HCT116 (cell line): ENCODE data around the gene SOWAHB.
A peak's percentile ranks its signal among the peaks of the same experiment; 100 is the strongest.

Experiments used
- ATF3 ChIP-seq: IDR thresholded peaks from 2 replicates; pipeline ENCODE4 v1.6.1; 2012
- EGR1 ChIP-seq: IDR thresholded peaks from 2 replicates; pipeline ENCODE4 v1.6.1; 2012; ENCODE audit warnings: low read depth
- EZH2 ChIP-seq: fragments of 200-600 bp; sonication (generic); IDR thresholded peaks from 2 replicates; pipeline ENCODE4 v1.6.1; 2017; ENCODE audit warnings: antibody characterized with exemption, mixed run types
- EZH2phosphoT487 ChIP-seq: fragments of 200-600 bp; IDR thresholded peaks from 2 replicates; pipeline ENCODE4 v1.6.1; 2018; ENCODE audit warnings: antibody characterized with exemption, borderline replicate concordance
- POLR2A ChIP-seq: IDR thresholded peaks from 2 replicates; pipeline ENCODE4 v1.7.0; 2011; ENCODE audit warnings: borderline replicate concordance; ENCODE audit not compliant: insufficient read depth, insufficient read length; ENCODE audit errors: extremely low read depth
- POLR2AphosphoS5 ChIP-seq: IDR thresholded peaks from 2 replicates; pipeline ENCODE4 v1.6.1; 2011; ENCODE audit warnings: mild to moderate bottlenecking, low read depth, low read length, moderate library complexity
- RAD21 ChIP-seq: IDR thresholded peaks from 2 replicates; pipeline ENCODE4 v1.6.1; 2012; ENCODE audit warnings: low read depth, mild to moderate bottlenecking
- REST ChIP-seq: IDR thresholded peaks from 2 replicates; pipeline ENCODE4 v1.6.1; 2012; ENCODE audit warnings: low read depth
- SP1 ChIP-seq: IDR thresholded peaks from 2 replicates; pipeline ENCODE4 v1.6.1; 2012; ENCODE audit warnings: low read depth
- YY1 ChIP-seq: IDR thresholded peaks from 2 replicates; pipeline ENCODE4 v1.6.1; 2011; ENCODE audit warnings: low read length, low read depth, moderate library complexity, mild to moderate bottlenecking; ENCODE audit not compliant: insufficient replicate concordance; ENCODE audit errors: extremely low read depth
- ZNF274 ChIP-seq: fragments of 200-500 bp; sonication (Bioruptor generic); IDR thresholded peaks from 2 replicates; pipeline ENCODE4 v1.6.1; 2014; ENCODE audit warnings: mild to moderate bottlenecking, low read depth, low read length, inconsistent platforms
- TF ChIP-seq, protein P1 (sequence below), 3 experiments: fragments of 200-600 bp in 1 of 3; sonication (generic) in 1 of 3; IDR thresholded peaks in 2 of 3; conservative IDR thresholded peaks in 1 of 3; 2 replicates each; pipeline ENCODE4 v1.5.1; 2012 to 2017; ENCODE audit warnings: low read depth in 2 of 3, low read length in 2 of 3, antibody characterized with exemption in 1 of 3, borderline replicate concordance in 1 of 3, control low read depth in 1 of 3, mild to moderate bottlenecking in 1 of 3, mixed read lengths in 1 of 3, mixed run types in 1 of 3, moderate library complexity in 1 of 3; ENCODE audit not compliant: insufficient read depth in 1 of 3

DNA sequence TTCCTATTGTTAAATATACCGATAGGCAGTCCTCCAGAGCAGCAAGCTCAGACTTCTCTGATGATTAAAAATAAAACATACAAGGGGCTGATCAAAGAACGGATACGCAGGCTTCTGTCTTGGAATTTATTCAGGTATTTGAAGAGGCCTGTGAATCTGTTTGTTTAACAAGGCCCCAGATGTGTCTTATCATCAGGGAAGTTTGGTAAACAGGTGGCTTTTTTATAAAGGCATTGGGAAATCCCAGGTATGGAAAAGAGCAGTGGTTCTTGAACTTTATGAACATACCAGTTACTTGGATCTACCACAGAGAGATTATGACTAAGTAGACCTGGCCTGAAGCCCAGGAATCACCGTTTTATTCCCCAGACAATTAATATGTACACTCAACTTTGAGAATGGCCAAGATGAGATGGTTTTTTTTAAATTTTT lies 47.9 kb downstream of the SOWAHB start:
- TF ChIP-seq, protein P1, sequence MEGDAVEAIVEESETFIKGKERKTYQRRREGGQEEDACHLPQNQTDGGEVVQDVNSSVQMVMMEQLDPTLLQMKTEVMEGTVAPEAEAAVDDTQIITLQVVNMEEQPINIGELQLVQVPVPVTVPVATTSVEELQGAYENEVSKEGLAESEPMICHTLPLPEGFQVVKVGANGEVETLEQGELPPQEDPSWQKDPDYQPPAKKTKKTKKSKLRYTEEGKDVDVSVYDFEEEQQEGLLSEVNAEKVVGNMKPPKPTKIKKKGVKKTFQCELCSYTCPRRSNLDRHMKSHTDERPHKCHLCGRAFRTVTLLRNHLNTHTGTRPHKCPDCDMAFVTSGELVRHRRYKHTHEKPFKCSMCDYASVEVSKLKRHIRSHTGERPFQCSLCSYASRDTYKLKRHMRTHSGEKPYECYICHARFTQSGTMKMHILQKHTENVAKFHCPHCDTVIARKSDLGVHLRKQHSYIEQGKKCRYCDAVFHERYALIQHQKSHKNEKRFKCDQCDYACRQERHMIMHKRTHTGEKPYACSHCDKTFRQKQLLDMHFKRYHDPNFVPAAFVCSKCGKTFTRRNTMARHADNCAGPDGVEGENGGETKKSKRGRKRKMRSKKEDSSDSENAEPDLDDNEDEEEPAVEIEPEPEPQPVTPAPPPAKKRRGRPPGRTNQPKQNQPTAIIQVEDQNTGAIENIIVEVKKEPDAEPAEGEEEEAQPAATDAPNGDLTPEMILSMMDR (IDR thresholded peaks at IDR 0.05 in 2 of 3, conservative IDR thresholded peaks at IDR 0.05 in 1 of 3; ENCODE audit: borderline replicate concordance in 1 of 3, insufficient read depth in 1 of 3, low read depth in 2 of 3, low read length in 2 of 3): no peak
- TF ChIP-seq POLR2A: no peak
- no peak for TF ChIP-seq REST
- TF ChIP-seq ZNF274: no peak
- no peak for TF ChIP-seq POLR2AphosphoS5
- no peak for TF ChIP-seq EZH2
- TF ChIP-seq YY1: no peak
- TF ChIP-seq EZH2phosphoT487: no peak
- TF ChIP-seq EGR1: no peak
- no peak for TF ChIP-seq ATF3
- peak; percentile 44 for TF ChIP-seq SP1
- no peak for TF ChIP-seq RAD21
